GM12891 (cell line): Measurements from ENCODE around the gene LRP1B.

Experiments used
- DNase-seq: peaks from one replicate; pipeline ENCODE4 v3.0.0; 2011; ENCODE audit warnings: low spot score; ENCODE audit not compliant: insufficient read length
- FAIRE-seq: peaks from 2 replicates; lab custom pipeline; 2011; peaks lifted over from hg19 to GRCh38; lab: Jason Lieb, UNC
- PAX5 ChIP-seq: IDR thresholded peaks from 2 replicates; pipeline ENCODE4 v1.6.1; 2011; ENCODE audit warnings: low read length, moderate library complexity, mild to moderate bottlenecking; ENCODE audit not compliant: insufficient read depth, severe bottlenecking
- POLR2A ChIP-seq: IDR thresholded peaks from 2 replicates; pipeline ENCODE4 v1.6.1; 2011; ENCODE audit warnings: low read depth, low read length, control low read depth
- POLR2AphosphoS5 ChIP-seq: IDR thresholded peaks from 2 replicates; pipeline ENCODE4 v1.6.1; 2011; ENCODE audit warnings: low read depth, low read length, control low read depth
- POU2F2 ChIP-seq: IDR thresholded peaks from 2 replicates; pipeline ENCODE4 v1.6.1; 2011; ENCODE audit warnings: low read depth, mild to moderate bottlenecking, control low read depth, low read length, moderate library complexity
- SPI1 ChIP-seq: IDR thresholded peaks from 2 replicates; pipeline ENCODE4 v1.6.1; 2011; ENCODE audit warnings: low read depth, low read length, control low read depth
- TAF1 ChIP-seq: IDR thresholded peaks from 2 replicates; pipeline ENCODE4 v1.6.1; 2011; ENCODE audit warnings: low read depth, low read length, control low read depth

LRP1B gene

GRCh38 chr2:141062443-141062842 is 1068.4 kb downstream of the LRP1B start:
- TF ChIP-seq SPI1 (no peak), POLR2AphosphoS5 (no peak), TAF1 (no peak)
- no peak for DNase-seq
- no peak for FAIRE-seq

GRCh38 chr2:141062031-141062430 is 1068.8 kb downstream of the LRP1B start:
- TF ChIP-seq TAF1 (no peak), POLR2A (no peak), POLR2AphosphoS5 (no peak), SPI1 (no peak), POU2F2 (no peak), PAX5 (no peak)
- DNase-seq (no peak), FAIRE-seq (no peak)

GRCh38 chr2:141058556-141058955 is 1072.3 kb downstream of the LRP1B start:
- DNase-seq (no peak), FAIRE-seq (no peak)
- TF ChIP-seq POLR2AphosphoS5 (no peak), PAX5 (no peak), SPI1 (no peak), POLR2A (no peak), TAF1 (no peak), POU2F2 (no peak)

- TF ChIP-seq PAX5: no peak
- no peak for TF ChIP-seq SPI1
- TF ChIP-seq POLR2A: no peak
- TF ChIP-seq TAF1: no peak
- no peak for TF ChIP-seq POU2F2
- FAIRE-seq (no peak), DNase-seq (no peak)
These were observed 1075.3 kb downstream of the LRP1B start for GRCh38 chr2:141055531-141055930.

- TF ChIP-seq SPI1 (no peak), POLR2AphosphoS5 (no peak), POLR2A (no peak), TAF1 (no peak), POU2F2 (no peak), PAX5 (no peak)
- DNase-seq: no peak
- no peak for FAIRE-seq
These were observed 1081.9 kb downstream of the LRP1B start for GRCh38 chr2:141048951-141049350.

- DNase-seq (no peak), FAIRE-seq (no peak)
- no peak for TF ChIP-seq PAX5
- no peak for TF ChIP-seq POLR2AphosphoS5
- no peak for TF ChIP-seq POLR2A
- TF ChIP-seq SPI1: no peak
- no peak for TF ChIP-seq POU2F2
- TF ChIP-seq TAF1: no peak
These were observed 1089.5 kb downstream of the LRP1B start for GRCh38 chr2:141041281-141041680.

GRCh38 chr2:141038341-141038740 is 1092.5 kb downstream of the LRP1B start:
- DNase-seq: no peak
- TF ChIP-seq POU2F2: no peak
- TF ChIP-seq SPI1: no peak
- no peak for TF ChIP-seq POLR2A
- no peak for TF ChIP-seq TAF1
- TF ChIP-seq PAX5: no peak
- TF ChIP-seq POLR2AphosphoS5: no peak
- no peak for FAIRE-seq

- DNase-seq: no peak
- TF ChIP-seq SPI1 (no peak), PAX5 (no peak), POU2F2 (no peak), POLR2A (no peak), TAF1 (no peak), POLR2AphosphoS5 (no peak)
- no peak for FAIRE-seq
These were observed 1093.5 kb downstream of the LRP1B start for GRCh38 chr2:141037361-141037760.

- no peak for FAIRE-seq
- DNase-seq: no peak
- TF ChIP-seq POU2F2 (no peak), PAX5 (no peak), POLR2A (no peak), TAF1 (no peak), POLR2AphosphoS5 (no peak), SPI1 (no peak)
These were observed 1094.9 kb downstream of the LRP1B start for GRCh38 chr2:141035846-141036420.

- DNase-seq (no peak), FAIRE-seq (no peak)
- TF ChIP-seq PAX5 (no peak), TAF1 (no peak), POLR2AphosphoS5 (no peak), SPI1 (no peak), POU2F2 (no peak), POLR2A (no peak)
These were observed 1101.3 kb downstream of the LRP1B start for GRCh38 chr2:141029428-141030078.

- FAIRE-seq (no peak), DNase-seq (no peak)
- no peak for TF ChIP-seq POLR2AphosphoS5
- no peak for TF ChIP-seq POU2F2
- no peak for TF ChIP-seq POLR2A
- TF ChIP-seq TAF1: no peak
- TF ChIP-seq PAX5: no peak
- TF ChIP-seq SPI1: no peak
These were observed 1103.6 kb downstream of the LRP1B start for GRCh38 chr2:141027221-141027620.
